ENCODE data around the gene IQCH. TPM values are rescaled to one million over a fixed set of nuclear protein-coding genes. Genes with fewer than 3 reads are reported as not detected.

Gene IQCH
- total RNA-seq (2022) = 1.7 and 2.4 TPM in 2 replicates
- Bru-seq, nascent RNA = percentile 36 among the genes with signal in this experiment
- percentile 33 among the genes with signal in this experiment for BruChase-seq, experiment 1, labeled RNA remaining after a 2-hour chase
- BruChase-seq, experiment 2, labeled RNA remaining after a 6-hour chase = percentile 27 among the genes with signal in this experiment
- long read RNA-seq, partial matches to known transcripts = 2 of 13 reads
- long read RNA-seq, other reads (novel, unspliced or antisense) = 11 of 13 reads

DNA sequence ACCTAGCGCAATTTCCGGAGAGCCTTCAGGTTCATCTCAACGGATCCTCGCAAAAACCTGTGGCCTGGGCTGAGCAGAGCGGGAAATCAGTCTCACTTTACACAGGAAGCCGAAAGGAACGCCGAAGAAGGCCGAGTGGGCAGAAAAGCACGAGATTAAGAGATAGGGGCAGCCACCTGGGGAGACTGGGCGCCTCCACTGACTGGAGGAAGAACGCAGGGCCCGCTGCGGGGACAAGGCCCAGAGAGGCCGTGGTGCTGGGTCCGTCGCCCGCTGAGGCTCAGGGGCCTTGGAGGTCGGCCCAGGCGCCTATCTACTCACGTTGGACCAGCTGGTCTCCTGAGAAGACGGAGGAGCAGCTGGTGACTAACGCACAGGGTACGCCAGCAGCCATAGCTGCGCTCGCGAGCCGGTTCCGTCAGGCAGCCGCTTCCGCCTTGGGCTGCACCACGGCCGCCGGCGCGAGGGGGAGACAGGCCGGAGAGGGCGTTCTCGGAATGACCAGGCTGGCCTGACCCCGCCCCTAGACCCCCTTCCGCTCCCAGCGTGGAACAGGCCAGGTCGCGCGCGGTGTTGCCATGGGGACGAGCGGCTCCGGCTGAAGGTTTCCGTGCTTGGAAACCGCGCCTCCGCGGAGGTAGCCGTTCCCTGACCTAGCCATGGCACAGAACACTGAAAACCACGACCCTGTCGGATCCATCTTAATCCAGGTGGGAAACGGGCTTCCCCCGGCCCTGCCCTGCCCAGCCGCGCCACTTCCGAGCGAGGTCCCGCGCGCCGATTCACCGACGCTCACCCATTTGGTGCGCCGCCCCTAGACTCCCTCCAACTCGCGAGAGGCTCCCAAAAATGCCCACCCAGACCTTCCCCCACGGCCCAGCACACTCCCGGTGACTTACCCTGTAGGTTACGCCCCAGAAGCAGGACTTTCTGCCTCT, at the start of gene IQCH, which contains the start of gene AAGAB:
IQCH (plus strand) TSS at position 549 of the 938 bp plus-strand sequence; CDS start at position 660, 111 bp downstream.
AAGAB (minus strand) TSS at position 424 of the 938 bp plus-strand sequence; CDS start at position 394, 30 bp downstream.
- Mint-ChIP-seq H3K36me3 (ENCODE audit: insufficient read depth, unreplicated experiment) (peaks cover 12% of the 10 kb centered on the region), H3K4me3 (ENCODE audit: unreplicated experiment) (peak within 1 kb of the TSS; percentile 98), H3K27ac (ENCODE audit: unreplicated experiment) (peak within 1 kb of the TSS; percentile 98), H3K27me3 (ENCODE audit: insufficient read depth, unreplicated experiment) (no peaks in the 10 kb centered on the region), H3K4me1 (ENCODE audit: low read depth, unreplicated experiment) (peaks cover 6% of the 10 kb centered on the region), H3K9me3 (ENCODE audit: unreplicated experiment) (no peaks in the 10 kb centered on the region)
- ChIA-PET POLR2A (interaction anchor here (1.0 kb wide), 1 partner anchor 76 kb away, joined by 3 read pairs; no protein-coding TSS in a partner anchor), CTCF (interaction anchor here (0.6 kb wide), 1 partner anchor 143 kb away, joined by 3 read pairs; no protein-coding TSS in a partner anchor)
- TF ChIP-seq CTCF (IDR thresholded peaks at IDR 0.05; ENCODE audit: insufficient read depth in 1 of 2, low read depth in 1 of 2, low read length in 1 of 2, severe bottlenecking in 1 of 2, unreplicated experiment in 1 of 2) = no peak
- peak within 1 kb of the TSS; percentile 95 for H3K4me3 ChIP-seq (ENCODE audit: low read depth, low read length)
- intact Hi-C loops (cut with micrococcal nuclease; ENCODE audit: unreplicated experiment) = no loop called here
- peak; percentile 97 to 99 for DNase-seq
- no TSS peak for BruUV-seq (replicated peaks)
- no peaks in the 10 kb centered on the region for H3K9me3 ChIP-seq
- H3K27me3 ChIP-seq (replicated peaks; ENCODE audit: control insufficient read depth, insufficient read depth, low read length) = no peaks in the 10 kb centered on the region
- H3K4me1 ChIP-seq = no peaks in the 10 kb centered on the region; the same call in 1 of the 2 replicates
- H3K36me3 ChIP-seq (ENCODE audit: control insufficient read depth, insufficient read depth, low read length) = no peaks in the 10 kb centered on the region

DNA sequence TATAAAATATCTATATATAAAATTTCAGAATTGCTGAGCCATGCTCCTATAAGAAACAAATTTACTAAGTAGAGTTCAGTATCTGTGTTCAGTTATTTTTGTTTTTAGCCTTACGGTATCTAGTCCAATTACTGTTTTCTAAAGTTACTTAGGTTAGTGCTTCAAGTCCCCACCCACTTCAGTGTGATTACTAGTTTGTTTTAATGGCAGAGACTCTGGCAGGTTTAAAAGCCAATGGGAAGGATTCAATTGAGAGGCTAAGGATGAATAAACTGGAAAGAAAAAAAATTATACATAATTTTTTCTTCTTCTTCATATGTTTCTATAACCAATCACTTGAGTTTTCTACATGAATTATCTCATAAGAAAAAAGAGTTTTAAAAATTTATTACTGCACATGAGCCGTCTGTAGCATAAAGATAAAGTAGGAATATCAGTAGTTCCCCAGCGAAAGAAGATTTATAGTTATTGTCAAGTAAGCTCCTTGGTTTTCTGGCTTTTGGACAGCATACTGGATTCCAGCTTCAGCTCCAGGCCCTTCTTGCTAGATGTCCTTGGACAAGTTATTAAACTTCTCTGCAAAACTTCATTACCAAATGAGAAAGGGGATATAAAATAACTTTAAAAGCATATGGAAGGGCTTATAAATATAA, 46.9 kb upstream of the IQCH start:
- H3K4me1 ChIP-seq = no peaks in the 10 kb centered on the region
- no peaks in the 10 kb centered on the region for H3K9me3 Mint-ChIP-seq (ENCODE audit: unreplicated experiment)
- TF ChIP-seq CTCF (IDR thresholded peaks at IDR 0.05; ENCODE audit: insufficient read depth in 1 of 2, low read depth in 1 of 2, low read length in 1 of 2, severe bottlenecking in 1 of 2, unreplicated experiment in 1 of 2) = no peak
- H3K4me3 ChIP-seq (ENCODE audit: low read depth, low read length) = no peak overlapping the region
- H3K4me1 Mint-ChIP-seq (ENCODE audit: low read depth, unreplicated experiment) = no peaks in the 10 kb centered on the region
- ChIA-PET POLR2A (no interaction called here), CTCF (no interaction called here)
- H3K27me3 Mint-ChIP-seq (ENCODE audit: insufficient read depth, unreplicated experiment) = no peaks in the 10 kb centered on the region
- H3K27ac Mint-ChIP-seq (ENCODE audit: unreplicated experiment) = no peak overlapping the region
- no TSS peak for BruUV-seq (replicated peaks)
- no peaks in the 10 kb centered on the region for H3K27me3 ChIP-seq (replicated peaks; ENCODE audit: control insufficient read depth, insufficient read depth, low read length)
- peaks cover 35% of the 10 kb centered on the region for H3K36me3 Mint-ChIP-seq (ENCODE audit: insufficient read depth, unreplicated experiment)
- H3K4me3 Mint-ChIP-seq (ENCODE audit: unreplicated experiment) = no peak overlapping the region
- no peaks in the 10 kb centered on the region for H3K36me3 ChIP-seq (ENCODE audit: control insufficient read depth, insufficient read depth, low read length)
- intact Hi-C loops (cut with micrococcal nuclease; ENCODE audit: unreplicated experiment) = no loop called here
- no peak for DNase-seq
- H3K9me3 ChIP-seq = no peaks in the 10 kb centered on the region

GRCh38 chr15:67208396-67208795, 46.2 kb upstream of the IQCH start:
- intact Hi-C loops (cut with micrococcal nuclease; ENCODE audit: unreplicated experiment) = no loop called here
- no peaks in the 10 kb centered on the region for H3K9me3 Mint-ChIP-seq (ENCODE audit: unreplicated experiment)
- Histone ChIP-seq H3K9me3 (no peaks in the 10 kb centered on the region), H3K36me3 (ENCODE audit: control insufficient read depth, insufficient read depth, low read length) (no peaks in the 10 kb centered on the region), H3K4me3 (ENCODE audit: low read depth, low read length) (no peak overlapping the region), H3K27me3 (replicated peaks; ENCODE audit: control insufficient read depth, insufficient read depth, low read length) (no peaks in the 10 kb centered on the region), H3K4me1 (no peaks in the 10 kb centered on the region)
- no peaks in the 10 kb centered on the region for H3K27me3 Mint-ChIP-seq (ENCODE audit: insufficient read depth, unreplicated experiment)
- no peaks in the 10 kb centered on the region for H3K4me1 Mint-ChIP-seq (ENCODE audit: low read depth, unreplicated experiment)
- no peak for DNase-seq
- H3K27ac Mint-ChIP-seq (ENCODE audit: unreplicated experiment) = no peak overlapping the region
- peaks cover 30% of the 10 kb centered on the region for H3K36me3 Mint-ChIP-seq (ENCODE audit: insufficient read depth, unreplicated experiment)
- CTCF ChIA-PET = no interaction called here
- BruUV-seq (replicated peaks) = no TSS peak
- H3K4me3 Mint-ChIP-seq (ENCODE audit: unreplicated experiment) = no peak overlapping the region
- TF ChIP-seq CTCF (IDR thresholded peaks at IDR 0.05; ENCODE audit: insufficient read depth in 1 of 2, low read depth in 1 of 2, low read length in 1 of 2, severe bottlenecking in 1 of 2, unreplicated experiment in 1 of 2) = no peak
- POLR2A ChIA-PET = no interaction called here
